ENCODE measurements around the gene PLCB1. TPM values are rescaled to one million over a fixed set of nuclear protein-coding genes. Genes with fewer than 3 reads are reported as not detected.

The PLCB1 gene
- total and polyA plus RNA-seq, 2 donors (not counting 3 experiments of a cell fraction or from before 2014, with no cell fraction given): 10.2 to 53.4 TPM

DNA sequence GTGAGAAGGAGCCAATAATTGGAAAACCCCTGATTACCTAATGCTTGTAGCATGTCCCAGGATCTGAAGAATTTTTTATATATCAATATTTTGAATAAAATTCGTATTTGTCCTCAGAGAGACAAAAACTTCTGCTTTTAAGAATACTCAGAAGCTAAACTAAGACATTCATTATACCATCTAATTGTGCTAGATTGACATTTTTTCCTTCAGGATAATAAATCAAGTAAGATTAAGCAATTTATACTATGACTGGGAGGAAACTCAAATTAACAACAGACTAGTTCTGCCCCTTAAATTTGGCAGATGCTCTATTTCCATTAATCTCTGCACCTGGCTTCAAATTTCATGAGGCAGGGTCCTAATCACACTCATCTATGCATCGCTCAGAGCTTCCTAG, 291.4 kb downstream of the PLCB1 start:
- DNase-seq (ENCODE audit: low read depth, low spot score): no peak
- Histone ChIP-seq H3K27ac (ENCODE audit: insufficient read depth, low read depth, low read length) (no peak overlapping the region), H3K4me3 (replicated peaks in 1 of 3; ENCODE audit: insufficient read depth in 1 of 3, low read depth in 1 of 3, low read length in 3 of 3) (no peak overlapping the region), H3K9me3 (replicated peaks; ENCODE audit: control insufficient read depth, insufficient read depth, low read length) (no peaks in the 10 kb centered on the region), H4K20me1 (replicated peaks; ENCODE audit: control insufficient read depth, extremely low read depth, insufficient read depth, low read length) (no peaks in the 10 kb centered on the region), H3K9me1 (replicated peaks; ENCODE audit: control insufficient read depth, extremely low read depth, insufficient read depth, low read length) (no peaks in the 10 kb centered on the region), H2AFZ (ENCODE audit: low read depth, low read length) (no peak overlapping the region), H3K27me3 (ENCODE audit: control insufficient read depth in 2 of 2, insufficient read depth in 2 of 2, low read length in 2 of 2) (no peaks in the 10 kb centered on the region), H3K79me2 (ENCODE audit: control insufficient read depth, insufficient read depth, low read length) (no peaks in the 10 kb centered on the region), H3K4me1 (ENCODE audit: control insufficient read depth, extremely low read depth, insufficient read depth, low read length) (peaks cover 8% of the 10 kb centered on the region), H3K9ac (replicated peaks; ENCODE audit: extremely low read depth, insufficient read depth, low read length) (no peak overlapping the region), H3K4me2 (ENCODE audit: insufficient read depth, low read length) (no peak overlapping the region), H3K36me3 (ENCODE audit: control insufficient read depth in 2 of 2, extremely low read depth in 1 of 2, insufficient read depth in 2 of 2, low read length in 2 of 2) (no peaks in the 10 kb centered on the region)
- FAIRE-seq: no peak
- dilution Hi-C loops (cut with MboI; ENCODE audit: extremely low pct_ligation_motif_present, low sequenced_read_pairs): no loop called here
- TF ChIP-seq GATA2 (IDR thresholded peaks at IDR 0.05; ENCODE audit: insufficient read depth, insufficient read length, low read depth, low read length): no peak
- no peak for TF ChIP-seq FOS (IDR thresholded peaks at IDR 0.05; ENCODE audit: borderline replicate concordance, insufficient read depth, low read length)
- TF ChIP-seq MYC (IDR thresholded peaks at IDR 0.05; ENCODE audit: low read depth, low read length): no peak
- intact Hi-C loops (cut with micrococcal nuclease): no loop called here
- ChIA-PET POLR2A (no interaction called here), CTCF (interaction anchor here (1.1 kb wide), 2 partner anchors 10 to 380 kb away, joined by 3 to 4 read pairs; no protein-coding TSS in a partner anchor)
- BruUV-seq (replicated peaks): no TSS peak

DNA sequence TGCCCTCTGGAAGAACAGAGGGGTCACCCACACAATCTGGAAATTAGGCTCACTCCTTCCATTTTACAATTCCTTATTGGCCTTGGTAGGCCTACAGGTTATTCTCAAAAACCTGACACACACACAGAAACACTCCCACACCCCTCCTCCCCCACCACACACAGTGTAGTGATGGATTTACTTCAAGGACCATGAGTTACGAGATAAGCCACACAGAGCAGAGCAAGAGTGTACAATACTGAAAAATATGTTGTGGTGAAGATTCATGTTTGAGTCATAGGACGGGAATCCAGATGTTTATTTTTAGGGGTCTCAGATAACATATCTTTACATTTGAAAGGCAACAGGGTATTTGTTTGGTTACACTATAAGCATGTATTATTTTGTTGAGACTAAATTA, 291.9 kb downstream of the PLCB1 start:
- Histone ChIP-seq H3K4me2 (ENCODE audit: insufficient read depth, low read length) (no peak overlapping the region), H3K4me3 (replicated peaks in 1 of 3; ENCODE audit: insufficient read depth in 1 of 3, low read depth in 1 of 3, low read length in 3 of 3) (no peak overlapping the region), H3K9ac (replicated peaks; ENCODE audit: extremely low read depth, insufficient read depth, low read length) (no peak overlapping the region), H3K9me1 (replicated peaks; ENCODE audit: control insufficient read depth, extremely low read depth, insufficient read depth, low read length) (no peaks in the 10 kb centered on the region), H3K4me1 (ENCODE audit: control insufficient read depth, extremely low read depth, insufficient read depth, low read length) (peaks cover 8% of the 10 kb centered on the region), H3K9me3 (replicated peaks; ENCODE audit: control insufficient read depth, insufficient read depth, low read length) (no peaks in the 10 kb centered on the region), H2AFZ (ENCODE audit: low read depth, low read length) (no peak overlapping the region), H4K20me1 (replicated peaks; ENCODE audit: control insufficient read depth, extremely low read depth, insufficient read depth, low read length) (no peaks in the 10 kb centered on the region), H3K27me3 (ENCODE audit: control insufficient read depth in 2 of 2, insufficient read depth in 2 of 2, low read length in 2 of 2) (no peaks in the 10 kb centered on the region), H3K27ac (ENCODE audit: insufficient read depth, low read depth, low read length) (no peak overlapping the region), H3K79me2 (ENCODE audit: control insufficient read depth, insufficient read depth, low read length) (no peaks in the 10 kb centered on the region), H3K36me3 (ENCODE audit: control insufficient read depth in 2 of 2, extremely low read depth in 1 of 2, insufficient read depth in 2 of 2, low read length in 2 of 2) (no peaks in the 10 kb centered on the region)
- POLR2A ChIA-PET: no interaction called here
- TF ChIP-seq GATA2 (IDR thresholded peaks at IDR 0.05; ENCODE audit: insufficient read depth, insufficient read length, low read depth, low read length): peak; percentile 25
- TF ChIP-seq JUN (IDR thresholded peaks at IDR 0.05; ENCODE audit: borderline replicate concordance, insufficient read depth, insufficient read length, low read depth): no peak
- TF ChIP-seq EZH2 (IDR thresholded peaks at IDR 0.05; ENCODE audit: borderline replicate concordance, low read depth, low read length, severe bottlenecking): no peak
- no peak for TF ChIP-seq POLR2AphosphoS5 (IDR thresholded peaks at IDR 0.05; ENCODE audit: insufficient read depth, low read depth, low read length)
- no TSS peak for BruUV-seq (replicated peaks)
- no peak for DNase-seq (ENCODE audit: low read depth, low spot score)
- intact Hi-C loops (cut with micrococcal nuclease): no loop called here
- dilution Hi-C loops (cut with MboI; ENCODE audit: extremely low pct_ligation_motif_present, low sequenced_read_pairs): no loop called here
- CTCF ChIA-PET: interaction anchor here (1.1 kb wide), 1 partner anchor 11 kb away, joined by 4 read pairs; no protein-coding TSS in a partner anchor
- no peak for FAIRE-seq
